ENCODE results near the gene FXYD2.
A peak's percentile ranks its signal among the peaks of the same experiment; 100 is the strongest.
"Not testable (repeated sequence)": the region's sequence is repeated elsewhere in the genome, so short reads cannot be mapped to it uniquely, and the experiment has no call there.

Gene FXYD2

GRCh38 chr11:117820516-117820915 lies 4.0 kb downstream of the FXYD2 start:
- no peak for DNase-seq (ENCODE audit: low read depth in 2 of 2)

- DNase-seq (ENCODE audit: low read depth in 2 of 2), result no peak
These were observed 4.5 kb downstream of the FXYD2 start for GRCh38 chr11:117820071-117820470.

DNA sequence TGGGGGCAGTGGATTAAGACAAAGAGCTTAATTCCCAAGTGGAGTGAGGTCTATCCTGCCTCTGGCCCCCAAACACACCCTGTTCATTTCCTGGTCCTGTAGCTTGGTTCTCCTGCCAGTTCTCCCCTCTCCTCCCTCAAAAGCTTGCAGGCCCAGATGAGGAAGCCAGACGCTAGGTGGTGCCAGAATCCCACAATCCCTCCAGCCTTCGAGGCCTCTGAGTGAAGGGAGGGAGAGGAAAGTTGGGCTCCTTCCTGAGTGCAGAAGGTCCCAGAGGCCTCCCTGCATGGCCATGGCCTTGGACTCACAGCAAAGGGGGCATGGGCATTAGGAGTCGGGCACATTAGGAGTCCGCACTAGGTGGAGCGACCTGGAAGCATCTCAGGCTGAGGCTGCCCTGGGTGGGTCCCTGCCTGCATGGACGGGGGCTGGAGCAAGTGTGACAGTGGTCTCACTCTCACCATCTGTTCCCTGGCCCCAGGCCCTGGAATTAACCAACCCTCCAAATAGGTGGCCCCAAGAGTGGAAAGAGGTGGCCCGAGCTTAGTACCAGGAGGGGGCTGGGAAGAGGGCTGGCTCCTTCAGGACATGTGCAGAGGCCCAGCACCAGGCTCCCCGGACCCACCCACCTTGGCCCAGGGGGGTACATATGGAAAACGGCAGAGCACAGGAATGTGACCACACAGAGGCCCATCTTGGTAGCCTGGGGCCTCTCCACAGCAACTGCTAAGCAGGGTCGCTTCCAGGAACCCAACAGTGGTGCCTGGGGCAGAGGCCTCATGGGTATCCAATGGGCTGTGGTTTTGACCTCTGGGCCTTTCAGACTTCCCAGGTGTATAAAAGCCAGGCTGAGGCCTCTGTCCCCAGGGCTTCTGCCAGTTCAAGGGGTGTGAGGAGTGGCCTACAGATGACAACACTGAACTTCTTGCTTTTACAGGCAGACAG lies 5.2 kb downstream of the FXYD2 start:
- DNase-seq (ENCODE audit: low read depth in 2 of 2), result no peak

- DNase-seq (ENCODE audit: low read depth in 2 of 2), result peak; percentile 37
These were observed 6.3 kb downstream of the FXYD2 start for GRCh38 chr11:117818041-117818873.

DNA sequence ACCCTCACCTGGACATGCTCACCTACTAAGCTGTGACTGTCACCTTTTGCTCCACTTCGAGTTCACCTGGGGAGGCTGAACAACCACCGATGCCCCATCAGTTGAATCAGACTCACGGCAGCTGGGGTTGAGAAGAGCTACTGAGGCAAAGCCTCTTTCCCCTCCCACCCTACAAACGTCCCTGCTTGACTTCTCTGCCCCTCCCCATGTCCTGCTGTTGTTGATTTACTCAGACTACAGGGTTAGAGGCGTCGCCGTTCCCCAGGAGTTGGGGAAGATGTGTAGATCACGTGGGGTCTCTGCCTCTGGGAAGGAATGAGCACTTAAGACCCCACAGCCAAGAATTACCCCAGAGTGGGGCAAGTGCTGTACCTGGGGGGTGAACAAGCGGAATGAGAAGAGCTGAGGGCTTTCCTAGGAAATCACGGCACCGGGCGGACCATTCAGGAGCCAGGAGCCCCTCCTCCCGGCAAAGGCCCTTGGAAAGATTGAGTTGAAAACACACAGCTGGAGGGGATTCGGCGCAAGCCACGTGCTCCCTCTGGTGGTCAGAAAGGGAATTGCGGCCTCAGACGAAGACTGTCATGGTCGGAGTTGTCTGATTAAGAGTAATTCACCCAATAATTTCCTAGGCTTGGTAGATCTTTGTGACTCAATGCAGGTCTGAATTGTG lies 7.0 kb downstream of the FXYD2 start:
- peak; percentile 86 to 93 for DNase-seq (ENCODE audit: low read depth in 2 of 2)

GRCh38 chr11:117816846-117817367 lies 7.6 kb downstream of the FXYD2 start:
- no peak for DNase-seq (ENCODE audit: low read depth in 2 of 2)

- no peak for DNase-seq (ENCODE audit: low read depth in 2 of 2)
These were observed 8.3 kb downstream of the FXYD2 start for GRCh38 chr11:117816151-117816741.

GRCh38 chr11:117815262-117815803 lies 9.2 kb downstream of the FXYD2 start:
- peak; percentile 40 to 60 for DNase-seq (ENCODE audit: low read depth in 2 of 2)

DNA sequence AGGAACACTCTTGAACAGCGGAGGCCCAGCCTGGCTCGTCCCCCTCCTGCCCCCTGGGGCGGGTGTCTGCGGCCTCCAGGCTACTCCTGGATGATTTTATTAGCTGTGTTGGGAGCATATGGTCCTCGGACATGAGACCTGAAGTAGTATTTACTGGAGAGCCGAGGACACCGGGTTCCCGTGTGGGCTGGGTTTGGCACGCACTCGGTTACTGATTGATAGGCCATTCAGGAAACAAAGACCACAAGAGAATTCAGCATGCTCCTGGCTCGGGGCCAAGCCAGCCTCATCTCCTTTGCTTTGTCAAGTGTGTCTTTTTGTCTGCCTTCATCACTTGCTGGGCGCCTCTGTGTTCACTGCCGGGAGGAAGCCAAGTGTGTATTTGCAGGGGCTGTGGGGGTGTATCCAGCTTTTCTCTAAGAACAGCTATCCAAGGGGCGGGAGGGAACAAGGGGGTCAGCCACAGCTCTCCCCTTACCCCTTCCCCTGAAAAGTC lies 9.7 kb downstream of the FXYD2 start:
- peak; percentile 55 to 56 for DNase-seq (ENCODE audit: low read depth in 2 of 2)

DNA sequence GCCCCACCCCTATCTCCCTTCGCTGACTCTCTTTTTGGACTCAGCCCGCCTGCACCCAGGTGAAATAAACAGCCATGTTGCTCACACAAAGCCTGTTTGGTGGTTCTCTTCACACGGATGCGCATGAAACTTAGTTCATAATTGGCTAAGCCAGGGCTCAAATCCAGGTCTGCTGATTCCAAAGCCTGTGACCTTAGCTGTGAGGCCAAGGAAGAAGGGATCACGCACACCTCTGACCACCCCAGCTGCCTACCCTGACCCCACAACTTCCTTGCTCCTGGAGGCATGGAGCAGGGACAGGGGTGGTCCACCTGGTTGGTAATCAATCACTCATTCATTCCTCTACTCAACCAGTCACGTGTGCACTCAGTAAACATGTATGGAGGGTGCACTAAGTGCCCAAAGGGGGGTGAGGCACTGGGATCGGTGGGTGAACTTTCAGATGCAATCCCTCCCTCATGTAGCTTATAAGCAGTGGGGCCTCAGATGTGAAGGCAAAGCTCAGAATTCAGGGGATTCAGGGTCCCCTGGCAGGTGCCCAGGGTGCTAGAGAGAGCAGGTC lies 10.3 kb downstream of the FXYD2 start:
- no peak for DNase-seq (ENCODE audit: low read depth in 2 of 2)

GRCh38 chr11:117810056-117810451 lies 14.5 kb downstream of the FXYD2 start:
- DNase-seq (ENCODE audit: low read depth in 2 of 2), result not testable (repeated sequence)

DNA sequence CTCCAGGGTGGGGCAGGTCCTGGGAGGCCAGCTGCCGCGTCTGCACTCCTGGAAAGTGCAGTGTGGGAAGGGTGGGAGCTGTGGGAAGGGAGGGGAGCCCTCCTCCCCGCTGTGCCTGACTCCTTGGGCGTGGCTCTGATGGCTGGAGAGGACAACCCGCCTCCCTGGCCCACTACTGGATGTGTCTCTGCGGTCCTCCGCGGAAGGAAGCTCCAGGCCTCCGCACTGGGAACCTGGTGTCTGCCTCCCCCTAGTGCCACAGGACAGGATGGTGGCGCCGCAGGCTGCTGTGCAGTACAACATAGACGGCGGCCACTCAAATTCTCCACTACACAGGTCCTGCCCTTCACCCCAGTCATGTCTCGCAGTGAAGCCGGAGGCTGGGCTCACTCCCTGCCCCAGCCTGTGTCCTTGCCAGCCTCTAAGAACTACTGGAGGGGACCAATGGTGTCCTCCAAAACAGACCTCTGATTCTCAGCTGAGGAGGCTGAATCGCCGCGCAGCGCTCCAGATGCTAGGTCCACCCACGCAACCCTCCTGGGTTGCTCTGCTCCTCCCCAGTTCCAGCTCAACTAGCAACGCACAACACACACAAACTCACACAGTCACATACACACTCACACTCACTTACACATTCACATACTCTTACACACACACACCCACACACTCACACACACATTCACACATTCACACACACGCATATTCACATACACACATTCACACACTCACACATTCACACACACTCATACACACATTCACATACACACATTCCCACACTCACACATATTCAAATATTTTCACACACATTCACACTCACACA lies 15.1 kb downstream of the FXYD2 start:
- DNase-seq (ENCODE audit: low read depth in 2 of 2), result peak in 1 of 2 donors; percentile 32

- no peak for DNase-seq (ENCODE audit: low read depth in 2 of 2)
These were observed 15.8 kb downstream of the FXYD2 start for GRCh38 chr11:117808784-117809183.

- peak; percentile 58 to 80 for DNase-seq (ENCODE audit: low read depth in 2 of 2)
These were observed 16.8 kb downstream of the FXYD2 start for GRCh38 chr11:117807482-117808327.

DNA sequence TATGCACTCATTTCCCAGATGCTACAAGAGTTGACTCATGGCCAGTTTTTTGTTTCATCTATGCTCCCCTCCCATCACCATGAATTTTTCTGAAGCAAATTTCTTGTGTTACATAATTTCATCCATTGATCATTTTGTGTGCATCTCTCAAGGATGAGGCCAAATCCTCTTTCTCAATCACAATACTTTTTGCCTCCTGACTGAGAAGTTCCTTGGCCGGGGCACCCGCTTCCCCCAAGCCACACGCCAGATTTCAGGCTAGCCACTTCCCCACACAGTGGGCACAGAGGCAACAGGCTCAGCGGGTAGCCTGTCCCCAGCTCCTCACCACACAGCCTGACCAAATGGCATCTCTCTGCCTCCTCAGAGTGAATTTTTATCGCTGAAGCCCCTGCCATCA lies 17.7 kb downstream of the FXYD2 start:
- no peak for DNase-seq (ENCODE audit: low read depth in 2 of 2)

DNA sequence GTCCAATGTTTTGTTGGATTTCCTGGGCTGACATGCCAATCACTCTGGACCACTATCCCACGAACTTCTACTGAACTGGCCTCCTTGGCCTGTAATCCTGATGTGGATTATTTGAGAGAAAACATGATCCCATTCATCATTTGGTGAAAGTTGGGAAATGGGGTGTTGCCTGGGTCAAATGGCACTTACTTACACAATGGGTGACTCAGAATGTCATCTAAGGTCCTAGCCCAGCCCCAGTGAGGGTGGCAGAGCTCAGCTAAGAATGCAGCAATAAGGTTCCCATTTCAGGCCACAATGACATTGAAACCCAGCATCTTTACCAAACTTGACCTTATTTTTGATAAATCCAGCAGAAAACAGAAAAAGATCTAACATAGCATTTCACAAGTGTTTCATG lies 19.5 kb downstream of the FXYD2 start:
- DNase-seq (ENCODE audit: low read depth in 2 of 2), result no peak

DNA sequence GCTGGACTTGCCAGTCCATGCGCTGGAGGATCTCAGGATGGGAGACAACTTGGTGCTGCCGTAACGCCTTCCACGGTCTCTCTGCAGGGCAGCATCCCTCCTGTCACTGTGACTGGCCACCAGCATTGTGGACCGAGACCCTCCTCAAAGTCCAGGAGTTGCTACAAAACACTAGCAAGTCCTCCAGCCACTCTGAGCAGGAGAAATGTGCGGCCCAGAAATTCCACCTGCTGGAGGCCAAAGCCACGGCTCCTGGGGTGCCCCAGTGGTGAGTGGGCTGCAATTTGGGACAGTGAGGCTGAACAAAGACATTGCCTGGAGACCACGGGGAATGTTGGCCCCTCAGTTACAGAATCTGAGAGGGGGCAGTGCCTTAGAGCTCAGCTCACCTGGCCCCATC lies 20.6 kb downstream of the FXYD2 start:
- DNase-seq (ENCODE audit: low read depth in 2 of 2), result no peak

- no peak for DNase-seq (ENCODE audit: low read depth in 2 of 2)
These were observed 24.9 kb downstream of the FXYD2 start for GRCh38 chr11:117799634-117800033.

Data from stimulated activated CD4-positive, alpha-beta T cell treated with anti-CD3 and anti-CD28 coated beads, Interleukin-1b, Interleukin-23, amount 100 ng/mL, for 4 hours (primary cell).